H1 (cell line): ENCODE results near the gene EIF2B2. TPM values are rescaled to one million over a fixed set of nuclear protein-coding genes. Genes with fewer than 3 reads are reported as not detected.

Source experiments
- CTCF ChIA-PET: fragments of 300-600 bp; sonication (Branson Sonifier 250); formaldehyde crosslinking; loops from one replicate; lab custom pipeline; 2021; ENCODE audit not compliant: partially characterized antibody; lab: Charles Lee
- POLR2A ChIA-PET: fragments of 300-600 bp; sonication (Branson Sonifier 250); formaldehyde crosslinking; loops from one replicate; lab custom pipeline; 2021; ENCODE audit warnings: inconsistent platforms; ENCODE audit not compliant: partially characterized antibody; lab: Charles Lee
- DNase-seq, 2 experiments: peaks; one replicate each; pipeline versions ENCODE4 v3.0.0 to v3.0.0-alpha.2; 2010 to 2022; ENCODE audit warnings: low spot score in 2 of 2, low read depth in 1 of 2, mixed read lengths in 1 of 2
- FAIRE-seq: peaks from 2 replicates; lab custom pipeline; 2011; peaks lifted over from hg19 to GRCh38; lab: Jason Lieb, UNC
- H2AFZ ChIP-seq: 2 replicates; pipeline ENCODE4 v1.8.1; 2012; ENCODE audit warnings: low read length, inconsistent platforms
- H2AK5ac ChIP-seq: 2 replicates; pipeline ENCODE4 v1.6.1; 2013; ENCODE audit warnings: low read depth, low read length
- H2BK120ac ChIP-seq: replicated peaks from 2 replicates; pipeline ENCODE3; 2013; ENCODE audit warnings: low read depth, low read length, inconsistent platforms
- H2BK12ac ChIP-seq: 2 replicates; pipeline ENCODE4 v1.6.1; 2013; ENCODE audit warnings: low read depth, low read length
- H2BK15ac ChIP-seq: 2 replicates; pipeline ENCODE4 v1.6.1; 2013; ENCODE audit warnings: low read length
- H2BK20ac ChIP-seq: 2 replicates; pipeline ENCODE4 v1.6.1; 2013; ENCODE audit warnings: low read length
- H2BK5ac ChIP-seq: 2 replicates; pipeline ENCODE4 v1.6.1; 2013; ENCODE audit warnings: low read depth, low read length
- H3K14ac ChIP-seq: 2 replicates; pipeline ENCODE4 v1.6.1; 2013; ENCODE audit warnings: inconsistent platforms; ENCODE audit not compliant: insufficient read length
- H3K18ac ChIP-seq: 2 replicates; pipeline ENCODE4 v1.6.1; 2013; ENCODE audit warnings: low read length; ENCODE audit errors: extremely low read depth
- H3K23ac ChIP-seq: 2 replicates; pipeline ENCODE4 v1.6.1; 2013; ENCODE audit warnings: inconsistent platforms; ENCODE audit not compliant: insufficient read length
- H3K23me2 ChIP-seq: 2 replicates; pipeline ENCODE4 v1.6.1; 2013; ENCODE audit warnings: low read depth, low read length
- H3K27ac ChIP-seq: 2 replicates; pipeline ENCODE4 v1.6.1; 2011; ENCODE audit warnings: low read depth, low read length, inconsistent platforms
- H3K27me3 ChIP-seq, 4 experiments: replicated peaks in 1 of 4; 1 replicate in 1 of 4; 2 replicates in 3 of 4; pipeline versions ENCODE4 v1.6.1 to v1.8.1; 2011 to 2013; ENCODE audit warnings: low read length in 3 of 4, mild to moderate bottlenecking in 3 of 4, inconsistent platforms in 2 of 4, mixed read lengths in 2 of 4, moderate library complexity in 1 of 4; ENCODE audit not compliant: control insufficient read depth in 3 of 4, insufficient read depth in 3 of 4; ENCODE audit errors: extremely low read depth in 1 of 4
- H3K36me3 ChIP-seq, 4 experiments: 2 replicates each; pipeline versions ENCODE4 v1.6.1 to v1.8.1; 2011 to 2013; ENCODE audit warnings: mild to moderate bottlenecking in 4 of 4, low read length in 3 of 4, moderate library complexity in 2 of 4, control low read depth in 1 of 4, inconsistent platforms in 1 of 4; ENCODE audit not compliant: insufficient read depth in 4 of 4, control insufficient read depth in 2 of 4
- H3K4ac ChIP-seq: replicated peaks from 2 replicates; pipeline ENCODE3; 2013; ENCODE audit warnings: low read length, low read depth, mixed read lengths, inconsistent platforms; ENCODE audit not compliant: insufficient read length
- H3K4me1 ChIP-seq, 4 experiments: replicated peaks in 1 of 4; 1 replicate in 1 of 4; 2 replicates in 3 of 4; pipeline versions ENCODE4 v1.6.1 to v1.8.1; 2011 to 2013; ENCODE audit warnings: low read length in 3 of 4, inconsistent platforms in 2 of 4, mixed read lengths in 1 of 4; ENCODE audit not compliant: insufficient read depth in 4 of 4, control insufficient read depth in 3 of 4
- H3K4me2 ChIP-seq, 2 experiments: 2 replicates each; pipeline versions ENCODE4 v1.6.1 to v1.8.1; 2011 to 2013; ENCODE audit warnings: low read depth in 2 of 2, low read length in 2 of 2, control low read depth in 1 of 2, inconsistent platforms in 1 of 2, mild to moderate bottlenecking in 1 of 2; ENCODE audit not compliant: insufficient read depth in 1 of 2
- H3K4me3 ChIP-seq, 4 experiments: fragments of 200-600, 300-600 bp in 1 of 4; sonication (generic), shearing (Covaris generic), sonication (Bioruptor Twin) in 1 of 4; 2 replicates each; pipeline versions ENCODE4 v1.5.1 to v1.8.1; 2011 to 2016; ENCODE audit warnings: low read length in 4 of 4, low read depth in 3 of 4, control low read depth in 2 of 4, inconsistent platforms in 2 of 4, mild to moderate bottlenecking in 2 of 4, mixed read lengths in 1 of 4, moderate library complexity in 1 of 4; ENCODE audit not compliant: insufficient read depth in 2 of 4; ENCODE audit errors: extremely low read depth in 1 of 4
- H3K56ac ChIP-seq: replicated peaks from 2 replicates; pipeline ENCODE3; 2013; ENCODE audit warnings: low read depth, mild to moderate bottlenecking, mixed read lengths, low read length, inconsistent platforms; ENCODE audit not compliant: insufficient read length
- H3K79me1 ChIP-seq: 2 replicates; pipeline ENCODE4 v1.6.1; 2013; ENCODE audit warnings: low read depth, low read length, control low read depth
- H3K79me2 ChIP-seq, 2 experiments: 2 replicates each; pipeline versions ENCODE4 v1.6.1 to v1.8.1; 2012 to 2013; ENCODE audit warnings: low read length in 2 of 2, mild to moderate bottlenecking in 2 of 2, inconsistent platforms in 1 of 2; ENCODE audit not compliant: insufficient read depth in 2 of 2, control insufficient read depth in 1 of 2
- H3K9ac ChIP-seq, 4 experiments: replicated peaks in 1 of 4; 1 replicate in 1 of 4; 2 replicates in 3 of 4; pipeline versions ENCODE4 v1.6.1 to v1.8.1; 2011 to 2013; ENCODE audit warnings: low read depth in 3 of 4, low read length in 3 of 4, control low read depth in 2 of 4, mild to moderate bottlenecking in 2 of 4, moderate library complexity in 2 of 4, inconsistent platforms in 1 of 4; ENCODE audit errors: extremely low read depth in 1 of 4
- H3K9me3 ChIP-seq, 2 experiments: 2 replicates each; pipeline versions ENCODE4 v1.6.1 to v1.8.1; 2012 to 2013; ENCODE audit warnings: mild to moderate bottlenecking in 2 of 2, moderate library complexity in 2 of 2, control low read depth in 1 of 2, inconsistent platforms in 1 of 2, low read depth in 1 of 2, low read length in 1 of 2, mixed read lengths in 1 of 2; ENCODE audit not compliant: insufficient read depth in 2 of 2
- H4K20me1 ChIP-seq, 2 experiments: replicated peaks in 1 of 2; 2 replicates each; pipeline versions ENCODE3 to v1.8.1; 2011 to 2013; ENCODE audit warnings: inconsistent platforms in 2 of 2, low read length in 2 of 2, mild to moderate bottlenecking in 1 of 2; ENCODE audit not compliant: insufficient read depth in 2 of 2, control insufficient read depth in 1 of 2
- H4K5ac ChIP-seq: 2 replicates; pipeline ENCODE4 v1.6.1; 2013; ENCODE audit warnings: low read length, low read depth, mixed read lengths, inconsistent platforms; ENCODE audit not compliant: insufficient read length
- H4K8ac ChIP-seq: 2 replicates; pipeline ENCODE4 v1.8.0; 2013; ENCODE audit warnings: mild to moderate bottlenecking, moderate library complexity, low read length, inconsistent platforms; ENCODE audit not compliant: insufficient read depth; ENCODE audit errors: extremely low read depth
- H4K91ac ChIP-seq: replicated peaks from 2 replicates; pipeline ENCODE3; 2013; ENCODE audit warnings: low read length, mixed read lengths, inconsistent platforms; ENCODE audit not compliant: insufficient read length
- CBX5 ChIP-seq: fragments of 300-800, 300-1000 bp; sonication (generic); IDR thresholded peaks from 2 replicates; pipeline ENCODE4 v1.7.1; 2016; ENCODE audit warnings: antibody characterized with exemption, low read length, low read depth
- CHD2 ChIP-seq: IDR thresholded peaks from 2 replicates; pipeline ENCODE4 v1.6.1; 2012; ENCODE audit warnings: low read length, improper control_type of control experiment
- E2F6 ChIP-seq: IDR thresholded peaks from 2 replicates; pipeline ENCODE4 v1.6.1; 2012; ENCODE audit warnings: inconsistent platforms
- GTF2F1 ChIP-seq: IDR thresholded peaks from 2 replicates; pipeline ENCODE4 v1.6.1; 2012; ENCODE audit warnings: low read depth, low read length, improper control_type of control experiment, borderline replicate concordance
- MAFK ChIP-seq: IDR thresholded peaks from 2 replicates; pipeline ENCODE4 v1.6.1; 2012; ENCODE audit warnings: low read depth, mild to moderate bottlenecking, improper control_type of control experiment, low read length
- POLR2AphosphoS5 ChIP-seq: IDR thresholded peaks from 2 replicates; pipeline ENCODE4 v1.6.1; 2011; ENCODE audit warnings: low read depth, low read length
- RAD21 ChIP-seq, 2 experiments: IDR thresholded peaks in 1 of 2; conservative IDR thresholded peaks in 1 of 2; 2 replicates each; pipeline ENCODE4 v1.6.1; 2011; ENCODE audit warnings: low read depth in 2 of 2, low read length in 2 of 2, improper control_type of control experiment in 1 of 2, inconsistent platforms in 1 of 2, mild to moderate bottlenecking in 1 of 2, moderate library complexity in 1 of 2
- RBBP5 ChIP-seq: IDR thresholded peaks from 2 replicates; pipeline ENCODE4 v1.7.1; 2012; ENCODE audit warnings: low read depth, mild to moderate bottlenecking, inconsistent platforms, low read length, moderate library complexity, borderline replicate concordance
- SRF ChIP-seq: IDR thresholded peaks from 2 replicates; pipeline ENCODE4 v1.6.1; 2011; ENCODE audit warnings: mild to moderate bottlenecking, low read depth, low read length, moderate library complexity
- TAF7 ChIP-seq: optimal IDR thresholded peaks from 2 replicates; pipeline ENCODE3; 2011; ENCODE audit warnings: low read depth, mild to moderate bottlenecking, inconsistent platforms, low read length, moderate library complexity, borderline replicate concordance
- TEAD4 ChIP-seq: IDR thresholded peaks from 2 replicates; pipeline ENCODE4 v1.6.1; 2012; ENCODE audit warnings: low read depth, low read length, inconsistent platforms, mixed read lengths
- WGBS, 2 experiments: shearing (Covaris generic) in 1 of 2; methylation state at CpG; one replicate each; pipeline versions ENCODE4 v1.1.6 to v1.1.7; 2013 to 2015; ENCODE audit warnings: low lambda C conversion rate in 2 of 2, mixed read lengths in 2 of 2, inconsistent platforms in 1 of 2, low coverage in 1 of 2, missing lambda C conversion rate in 1 of 2; ENCODE audit not compliant: insufficient replicate concordance in 2 of 2, insufficient coverage in 1 of 2, insufficient read length in 1 of 2; ENCODE audit errors: extremely low coverage in 1 of 2, missing lambda C conversion rate in 1 of 2; 5-methylcytosine and 5-hydroxymethylcytosine counted together
- polyA plus RNA-seq, 7 experiments: library from polyadenylated mRNA; depleted of rRNA in 3 of 7; stranded (reverse) in 5 of 7; unstranded in 2 of 7; fragments of >200 nt in 5 of 7; fragments of 200-250 nt in 2 of 7; gene quantifications; 1 replicate in 5 of 7; 2 replicates in 1 of 7; 4 replicates in 1 of 7; pipeline versions ENCODE4 v1.2.1 to v1.2.3, GENCODE V29; 2011 to 2013; ENCODE audit warnings: missing spikeins in 2 of 7, mixed read lengths in 2 of 7
- total RNA-seq: library from RNA; stranded (reverse); fragmentation: NEBNext Ultra II Directional; extraction: Animal tissue kit (Norgen Biotek cat#: 25700); gene quantifications from 2 replicates; pipeline ENCODE4 v1.2.1, GENCODE V29; 2021
- TF ChIP-seq, protein P1 (sequence below): IDR thresholded peaks from 2 replicates; pipeline ENCODE4 v1.6.1; 2011; ENCODE audit warnings: low read length, improper control_type of control experiment

The EIF2B2 gene
- total and polyA plus RNA-seq, 2 of the 8 experiments (the other 6 are each of a cell fraction or from before 2014, with no cell fraction given) = 42.6 to 79.9 TPM

DNA sequence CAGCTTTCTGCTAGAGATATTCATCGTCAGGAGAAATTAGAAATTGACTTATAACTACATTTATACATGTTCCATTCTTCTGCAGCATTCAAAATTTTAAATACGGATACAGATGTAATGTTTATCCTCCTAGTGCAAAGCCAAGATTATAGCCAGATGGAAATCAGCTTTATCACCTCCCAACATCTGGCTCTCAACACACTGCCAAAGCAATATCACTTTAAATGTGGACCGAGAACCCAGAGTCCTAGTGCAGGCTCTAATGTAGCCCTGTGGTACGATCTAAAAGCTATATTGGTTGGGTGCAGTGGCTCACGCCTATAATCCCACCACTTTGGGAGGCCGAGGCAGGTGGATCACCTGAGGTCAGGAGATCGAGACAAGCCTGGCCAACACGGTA, 42.0 kb downstream of the EIF2B2 start:
- H3K4ac ChIP-seq = no peak overlapping the region
- H3K79me1 ChIP-seq = no peaks in the 10 kb centered on the region
- H2BK12ac ChIP-seq = no peak overlapping the region
- POLR2A ChIA-PET = interaction anchor here (1.2 to 1.7 kb wide), 4 partner anchors 19 to 65 kb away, joined by 3 to 4 read pairs (median 3); partner anchors contain the start of gene ACYP1
- no peak for DNase-seq
- H3K23ac ChIP-seq = no peak overlapping the region
- no peak overlapping the region for H2AK5ac ChIP-seq
- no peak overlapping the region for H3K9ac ChIP-seq
- no peak overlapping the region for H2BK20ac ChIP-seq
- no peak overlapping the region for H3K18ac ChIP-seq
- no peak overlapping the region for H2BK120ac ChIP-seq
- H3K56ac ChIP-seq = no peak overlapping the region
- H4K8ac ChIP-seq = no peak overlapping the region
- no peak overlapping the region for H2BK15ac ChIP-seq
- no peak for FAIRE-seq
- H2AFZ ChIP-seq = no peak overlapping the region
- no peak overlapping the region for H4K5ac ChIP-seq
- no peaks in the 10 kb centered on the region for H4K20me1 ChIP-seq
- no peak overlapping the region for H3K27ac ChIP-seq
- no peaks in the 10 kb centered on the region for H3K79me2 ChIP-seq
- H4K91ac ChIP-seq = no peak overlapping the region
- H3K9me3 ChIP-seq = no peaks in the 10 kb centered on the region
- no peaks in the 10 kb centered on the region for H3K23me2 ChIP-seq
- no peak overlapping the region for H2BK5ac ChIP-seq
- H3K4me2 ChIP-seq = no peak overlapping the region
- H3K27me3 ChIP-seq = no peaks in the 10 kb centered on the region
- peaks cover 0 to 15% (median 1%) of the 10 kb centered on the region in 4 experiments; a peak in 5 of 8 replicates for H3K36me3 ChIP-seq
- H3K14ac ChIP-seq = no peak overlapping the region
- H3K4me3 ChIP-seq = no peak overlapping the region
- 93% methylated on average over 8 of the region's 8 CpGs; no CpG with 5 or more reads in 1 of the 2 experiments for WGBS, 2 experiments
- CTCF ChIA-PET = interaction anchor here (1.2 to 3.4 kb wide), 2 partner anchors 44 to 100 kb away, joined by 3 to 12 read pairs; no protein-coding TSS in a partner anchor
- no peaks in the 10 kb centered on the region for H3K4me1 ChIP-seq
- TF ChIP-seq, protein P1, sequence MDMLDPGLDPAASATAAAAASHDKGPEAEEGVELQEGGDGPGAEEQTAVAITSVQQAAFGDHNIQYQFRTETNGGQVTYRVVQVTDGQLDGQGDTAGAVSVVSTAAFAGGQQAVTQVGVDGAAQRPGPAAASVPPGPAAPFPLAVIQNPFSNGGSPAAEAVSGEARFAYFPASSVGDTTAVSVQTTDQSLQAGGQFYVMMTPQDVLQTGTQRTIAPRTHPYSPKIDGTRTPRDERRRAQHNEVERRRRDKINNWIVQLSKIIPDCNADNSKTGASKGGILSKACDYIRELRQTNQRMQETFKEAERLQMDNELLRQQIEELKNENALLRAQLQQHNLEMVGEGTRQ = no peak
- no peak for TF ChIP-seq E2F6
- no peak for TF ChIP-seq CBX5
- TF ChIP-seq RAD21 (IDR thresholded peaks at IDR 0.05 in 1 of 2, conservative IDR thresholded peaks at IDR 0.05 in 1 of 2; ENCODE audit: low read depth in 2 of 2, low read length in 2 of 2) = no peak
- no peak for TF ChIP-seq RBBP5
- no peak for TF ChIP-seq POLR2AphosphoS5
- TF ChIP-seq CHD2 = no peak
- no peak for TF ChIP-seq MAFK
- TF ChIP-seq GTF2F1 = no peak
- TF ChIP-seq SRF = no peak
- no peak for TF ChIP-seq TAF7
- TF ChIP-seq TEAD4 = no peak
